ENCODE data around the gene MEPE.
A peak's percentile ranks its signal among the peaks of the same experiment; 100 is the strongest.

Gene MEPE

DNA sequence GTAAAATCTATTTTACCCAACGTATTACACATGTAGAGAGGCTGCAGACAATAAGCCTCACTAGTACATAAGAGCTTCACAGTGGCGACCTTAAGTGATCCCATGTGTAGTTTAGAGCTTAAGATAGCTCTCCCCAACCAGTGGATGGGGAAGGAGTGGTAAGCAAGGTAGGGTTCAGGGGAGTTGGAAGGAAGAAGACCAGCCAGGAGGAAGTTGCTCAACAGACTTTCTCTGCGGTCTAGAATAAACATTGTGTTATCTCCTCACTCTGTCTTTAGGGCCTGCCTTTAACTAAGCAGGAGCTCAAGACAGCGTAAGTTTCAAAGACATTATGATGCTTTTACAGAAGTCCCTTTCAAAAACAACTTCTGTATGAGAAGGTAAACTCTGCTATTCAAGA, 16.8 kb downstream of the MEPE start:
- TF ChIP-seq CTCF (IDR thresholded peaks at IDR 0.05), result no peak
- Histone ChIP-seq H3K36me3 (no peaks in the 10 kb centered on the region), H3K4me1 (no peaks in the 10 kb centered on the region), H3K9me3 (no peaks in the 10 kb centered on the region), H3K27ac (no peak overlapping the region), H3K27me3 (no peaks in the 10 kb centered on the region), H3K4me3 (no peak overlapping the region)
- intact Hi-C loops (cut with DNase I; ENCODE audit: low total_unique reads), result no loop called here
- DNase-seq, result no peak

DNA sequence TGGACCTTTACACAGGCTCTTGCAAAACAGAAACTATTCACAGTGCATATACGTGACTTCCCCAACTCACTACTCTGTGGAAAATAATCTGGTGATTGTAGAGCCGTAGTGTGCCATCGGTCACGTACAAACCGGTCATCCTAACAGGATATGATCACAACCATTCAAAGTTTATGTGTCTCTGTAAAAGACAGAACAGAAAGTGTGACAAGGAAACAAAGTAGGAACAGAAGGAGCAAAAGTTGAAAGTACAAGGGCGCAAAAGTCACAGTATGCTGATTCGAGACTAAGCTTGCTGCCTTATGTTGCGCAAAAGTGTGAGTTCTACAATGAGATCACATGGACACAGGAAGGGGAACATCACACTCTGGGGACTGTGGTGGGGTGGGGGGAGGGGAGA, 18.6 kb downstream of the MEPE start:
- H3K27me3 ChIP-seq, result no peaks in the 10 kb centered on the region
- no peaks in the 10 kb centered on the region for H3K4me1 ChIP-seq
- H3K36me3 ChIP-seq, result no peaks in the 10 kb centered on the region
- H3K4me3 ChIP-seq, result no peak overlapping the region
- TF ChIP-seq CTCF (IDR thresholded peaks at IDR 0.05), result no peak
- no peak overlapping the region for H3K27ac ChIP-seq
- intact Hi-C loops (cut with DNase I; ENCODE audit: low total_unique reads), result no loop called here
- peak in 1 of 2 donors; percentile 37 for DNase-seq
- no peaks in the 10 kb centered on the region for H3K9me3 ChIP-seq

DNA sequence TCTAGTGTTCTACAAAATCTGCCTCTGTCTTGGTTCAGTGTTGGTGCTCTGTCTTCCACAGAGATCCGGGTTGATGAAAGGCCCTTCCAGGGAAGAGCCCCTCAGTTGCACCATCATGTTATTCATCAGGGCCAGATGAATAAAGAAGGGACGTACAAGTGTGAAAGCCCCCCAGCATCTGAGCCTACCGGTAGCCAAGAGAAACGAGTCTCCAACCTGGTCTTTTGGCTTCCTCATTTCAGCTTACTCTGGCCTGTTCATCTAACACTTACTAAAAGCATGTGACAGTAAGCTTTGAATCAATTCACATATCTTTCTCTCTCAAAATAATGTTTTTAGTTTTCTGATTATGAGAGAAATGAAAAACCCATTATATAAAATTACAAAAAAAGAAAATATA, 19.2 kb downstream of the MEPE start:
- TF ChIP-seq CTCF (IDR thresholded peaks at IDR 0.05), result no peak
- no peak overlapping the region for H3K27ac ChIP-seq
- H3K27me3 ChIP-seq, result no peaks in the 10 kb centered on the region
- DNase-seq, result no peak
- no peaks in the 10 kb centered on the region for H3K9me3 ChIP-seq
- no peaks in the 10 kb centered on the region for H3K4me1 ChIP-seq
- no peaks in the 10 kb centered on the region for H3K36me3 ChIP-seq
- intact Hi-C loops (cut with DNase I; ENCODE audit: low total_unique reads), result loop anchor here (2.0 kb wide), 1 partner anchor 361 kb away; no protein-coding TSS in a partner anchor
- H3K4me3 ChIP-seq, result no peak overlapping the region

DNA sequence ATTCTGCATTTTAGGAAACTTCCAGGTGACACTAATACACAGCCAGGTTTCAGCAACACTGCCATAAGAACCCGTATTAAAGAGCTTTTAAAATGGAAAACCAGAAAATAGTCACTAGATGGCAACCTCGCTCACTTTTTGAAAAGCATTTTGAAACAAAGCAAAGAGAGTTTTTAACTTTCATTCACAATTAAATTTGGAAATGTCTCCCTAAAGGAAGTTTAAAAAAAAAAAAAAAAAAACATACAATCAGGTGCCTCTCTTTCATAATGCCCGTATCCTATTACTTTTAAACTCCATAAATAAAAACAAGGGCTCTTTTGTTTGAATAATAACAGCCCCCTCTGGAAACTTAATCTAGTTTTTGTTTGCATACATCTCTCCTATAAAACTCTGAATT, 20.3 kb downstream of the MEPE start:
- DNase-seq, result no peak
- intact Hi-C loops (cut with DNase I; ENCODE audit: low total_unique reads), result loop anchor here (2.0 kb wide), 1 partner anchor 360 kb away; no protein-coding TSS in a partner anchor
- no peaks in the 10 kb centered on the region for H3K27me3 ChIP-seq
- peak; percentile 46 to 65 for TF ChIP-seq CTCF (IDR thresholded peaks at IDR 0.05)
- no peak overlapping the region for H3K27ac ChIP-seq
- H3K4me3 ChIP-seq, result no peak overlapping the region
- no peaks in the 10 kb centered on the region for H3K9me3 ChIP-seq
- no peaks in the 10 kb centered on the region for H3K4me1 ChIP-seq
- H3K36me3 ChIP-seq, result no peaks in the 10 kb centered on the region

- no peaks in the 10 kb centered on the region for H3K4me1 ChIP-seq
- no peaks in the 10 kb centered on the region for H3K9me3 ChIP-seq
- no peaks in the 10 kb centered on the region for H3K36me3 ChIP-seq
- no peak overlapping the region for H3K27ac ChIP-seq
- DNase-seq, result no peak
- intact Hi-C loops (cut with DNase I; ENCODE audit: low total_unique reads), result loop anchor here (2.0 kb wide), 1 partner anchor 359 kb away; no protein-coding TSS in a partner anchor
- H3K4me3 ChIP-seq, result no peak overlapping the region
- no peaks in the 10 kb centered on the region for H3K27me3 ChIP-seq
- TF ChIP-seq CTCF (IDR thresholded peaks at IDR 0.05), result no peak
These were observed 21.1 kb downstream of the MEPE start for GRCh38 chr4:87853891-87854290.

DNA sequence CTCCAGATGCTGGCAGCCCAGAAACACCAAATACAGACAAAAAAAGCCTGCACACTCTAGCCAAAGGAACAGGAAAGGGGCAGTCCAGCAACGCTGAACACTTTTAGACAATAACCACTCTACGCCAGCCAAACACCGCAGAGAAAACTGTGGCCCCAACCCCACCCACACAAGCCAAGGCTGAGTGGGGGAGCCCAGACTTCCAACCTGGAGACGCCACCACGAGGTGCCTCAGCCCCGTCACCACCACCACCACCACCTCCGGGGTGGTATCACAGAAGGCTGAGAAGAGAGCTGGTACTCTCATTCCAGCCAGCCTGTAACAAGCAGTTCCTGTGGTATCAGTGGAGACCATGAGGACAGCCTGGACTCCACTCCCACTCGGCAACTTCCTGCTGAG, 22.8 kb downstream of the MEPE start:
- no peak overlapping the region for H3K4me3 ChIP-seq
- H3K27ac ChIP-seq, result no peak overlapping the region
- no peaks in the 10 kb centered on the region for H3K4me1 ChIP-seq
- H3K9me3 ChIP-seq, result no peaks in the 10 kb centered on the region
- TF ChIP-seq CTCF (IDR thresholded peaks at IDR 0.05), result no peak
- no peaks in the 10 kb centered on the region for H3K27me3 ChIP-seq
- no peaks in the 10 kb centered on the region for H3K36me3 ChIP-seq
- DNase-seq, result no peak
- intact Hi-C loops (cut with DNase I; ENCODE audit: low total_unique reads), result loop anchor here (5.0 kb wide), 1 partner anchor 117 kb away; no protein-coding TSS in a partner anchor

All from tibial artery (tissue), 4 donors.